Common myeloid progenitor, CD34-positive (primary cell): ENCODE measurements around the gene DUSP22.

Experiments used
- CTCF ChIA-PET: fragments of 350-600 bp; sonication (Branson Sonifier 250); formaldehyde crosslinking; loops from one replicate; lab custom pipeline; 2021; ENCODE audit warnings: antibody characterized with exemption; lab: Charles Lee
- POLR2A ChIA-PET: fragments of 350-600 bp; sonication (Branson Sonifier 250); formaldehyde crosslinking; loops from one replicate; lab custom pipeline; 2021; ENCODE audit warnings: antibody characterized with exemption; lab: Charles Lee
- DNase-seq, 3 donors: peaks; one replicate each; pipeline versions ENCODE4 v3.0.0 to v3.0.0-alpha.2; 2013
- H3K27ac ChIP-seq, 2 experiments: 1 replicate in 1 of 2; 2 replicates in 1 of 2; pipeline ENCODE4 v1.7.0; 2013; ENCODE audit warnings: inconsistent platforms in 2 of 2, low read length in 2 of 2, mild to moderate bottlenecking in 2 of 2, low read depth in 1 of 2, moderate library complexity in 1 of 2; ENCODE audit not compliant: severe bottlenecking in 2 of 2, insufficient read depth in 1 of 2, poor library complexity in 1 of 2
- H3K27me3 ChIP-seq, 5 experiments: replicated peaks in 2 of 5; 1 replicate in 3 of 5; 2 replicates in 2 of 5; pipeline versions ENCODE4 v1.6.1 to v1.7.0; 2013; ENCODE audit warnings: low read length in 4 of 5, mild to moderate bottlenecking in 2 of 5, moderate library complexity in 2 of 5, inconsistent platforms in 1 of 5; ENCODE audit not compliant: insufficient read depth in 5 of 5, control insufficient read depth in 4 of 5
- H3K36me3 ChIP-seq, 4 experiments: 1 replicate in 2 of 4; 2 replicates in 2 of 4; pipeline versions ENCODE4 v1.6.1 to v1.7.0; 2013; ENCODE audit warnings: low read length in 3 of 4, control low read depth in 1 of 4, mild to moderate bottlenecking in 1 of 4; ENCODE audit not compliant: control insufficient read depth in 4 of 4, insufficient read depth in 4 of 4
- H3K4me1 ChIP-seq, 4 experiments: 1 replicate in 3 of 4; 2 replicates in 1 of 4; pipeline versions ENCODE4 v1.6.1 to v1.7.1; 2013; ENCODE audit warnings: low read length in 3 of 4, mild to moderate bottlenecking in 3 of 4, control low read depth in 1 of 4, inconsistent platforms in 1 of 4, moderate library complexity in 1 of 4; ENCODE audit not compliant: control insufficient read depth in 4 of 4, insufficient read depth in 4 of 4; ENCODE audit errors: control extremely low read depth in 1 of 4
- H3K4me3 ChIP-seq, 7 experiments: 1 replicate in 4 of 7; 2 replicates in 3 of 7; pipeline versions ENCODE4 v1.5.1 to v1.7.0; 2013; ENCODE audit warnings: mild to moderate bottlenecking in 7 of 7, low read length in 6 of 7, moderate library complexity in 6 of 7, inconsistent platforms in 2 of 7, low read depth in 2 of 7, control low read depth in 1 of 7; ENCODE audit not compliant: insufficient read depth in 4 of 7, control insufficient read depth in 1 of 7; ENCODE audit errors: extremely low read depth in 1 of 7
- H3K9me3 ChIP-seq, 5 experiments: 1 replicate in 4 of 5; 2 replicates in 1 of 5; pipeline versions ENCODE4 v1.6.1 to v1.7.1; 2013; ENCODE audit warnings: low read length in 4 of 5, mild to moderate bottlenecking in 2 of 5, inconsistent platforms in 1 of 5, low read depth in 1 of 5, moderate library complexity in 1 of 5; ENCODE audit not compliant: control insufficient read depth in 4 of 5, insufficient read depth in 2 of 5; ENCODE audit errors: control extremely low read depth in 1 of 5
- WGBS: methylation state at CpG from one replicate; pipeline ENCODE4 v1.1.5; 2013; ENCODE audit not compliant: insufficient coverage; 5-methylcytosine and 5-hydroxymethylcytosine counted together

The DUSP22 gene

DNA sequence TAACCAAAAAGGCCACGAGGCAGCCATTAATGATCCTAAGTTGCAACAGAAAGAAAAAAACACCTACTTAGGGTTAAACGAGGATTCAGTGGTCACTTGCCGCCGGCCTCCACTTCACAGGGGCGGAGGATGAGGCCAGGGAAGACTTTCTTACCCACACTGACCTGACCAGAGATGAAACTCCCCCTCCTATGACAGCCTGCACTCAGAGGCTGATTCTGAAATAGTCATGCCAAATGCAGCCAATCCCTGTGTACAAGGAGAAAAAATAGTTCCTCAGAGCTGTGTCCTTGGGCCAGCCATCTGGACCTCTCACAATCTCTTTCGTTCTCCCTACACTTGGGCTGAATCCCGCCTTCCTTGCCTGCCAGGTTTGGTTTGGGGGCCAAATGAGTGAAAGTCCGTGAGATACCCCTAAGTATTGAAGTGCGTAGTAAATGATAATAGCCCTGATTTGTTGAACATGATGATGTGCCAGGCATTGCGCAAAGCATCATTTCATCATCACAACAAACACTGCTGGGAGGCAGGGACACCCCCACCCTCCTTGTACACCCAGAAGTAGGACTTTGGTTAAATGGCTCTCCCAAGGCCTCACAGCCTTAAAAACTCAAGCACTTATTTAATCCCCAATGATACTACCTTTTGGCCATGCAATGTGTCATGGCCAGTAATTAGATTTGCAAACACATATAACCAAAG is 96.1 kb downstream of the DUSP22 start:
- peaks cover 0 to 70% (median 41%) of the 10 kb centered on the region in 5 experiments for H3K27me3 ChIP-seq
- H3K9me3 ChIP-seq: no peaks in the 10 kb centered on the region
- WGBS: 91% methylated on average over 8 of the region's 10 CpGs
- no peak overlapping the region for H3K27ac ChIP-seq
- peaks cover 0 to 27% (median 24%) of the 10 kb centered on the region in 4 experiments for H3K4me1 ChIP-seq
- H3K36me3 ChIP-seq: no peaks in the 10 kb centered on the region
- H3K4me3 ChIP-seq: no peak overlapping the region
- CTCF ChIA-PET: no interaction called here
- POLR2A ChIA-PET: interaction anchor here (1.0 kb wide), 1 partner anchor 9 kb away, joined by 3 read pairs; no protein-coding TSS in a partner anchor
- no peak for DNase-seq

DNA sequence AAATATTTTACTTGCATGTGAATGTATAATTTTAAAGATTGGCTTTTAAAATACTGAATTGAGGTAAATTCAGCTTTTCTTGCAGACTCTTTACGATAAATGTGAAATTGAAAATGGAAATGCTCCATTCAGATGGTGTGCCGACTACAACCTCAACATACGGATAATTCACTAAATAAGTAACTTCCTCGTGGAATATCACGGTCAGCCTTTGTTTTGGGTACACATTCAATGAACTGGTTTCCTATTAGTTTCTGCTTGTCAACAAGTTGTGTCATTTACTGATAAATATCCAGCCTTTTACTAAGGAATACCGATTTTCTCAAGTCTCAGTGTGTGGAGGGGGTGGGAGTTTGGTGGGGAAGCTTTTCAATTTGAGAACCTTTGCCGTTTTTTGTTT is 96.9 kb downstream of the DUSP22 start:
- no peaks in the 10 kb centered on the region for H3K9me3 ChIP-seq
- H3K4me1 ChIP-seq: peaks cover 0 to 33% (median 32%) of the 10 kb centered on the region in 4 experiments
- H3K4me3 ChIP-seq: no peak overlapping the region
- CTCF ChIA-PET: no interaction called here
- H3K36me3 ChIP-seq: no peaks in the 10 kb centered on the region
- no peak overlapping the region for H3K27ac ChIP-seq
- no peak for DNase-seq
- 89% methylated on average over 4 of the region's 7 CpGs for whole genome bisulfite sequencing
- POLR2A ChIA-PET: no interaction called here
- peaks cover 0 to 78% (median 46%) of the 10 kb centered on the region in 5 experiments for H3K27me3 ChIP-seq

DNA sequence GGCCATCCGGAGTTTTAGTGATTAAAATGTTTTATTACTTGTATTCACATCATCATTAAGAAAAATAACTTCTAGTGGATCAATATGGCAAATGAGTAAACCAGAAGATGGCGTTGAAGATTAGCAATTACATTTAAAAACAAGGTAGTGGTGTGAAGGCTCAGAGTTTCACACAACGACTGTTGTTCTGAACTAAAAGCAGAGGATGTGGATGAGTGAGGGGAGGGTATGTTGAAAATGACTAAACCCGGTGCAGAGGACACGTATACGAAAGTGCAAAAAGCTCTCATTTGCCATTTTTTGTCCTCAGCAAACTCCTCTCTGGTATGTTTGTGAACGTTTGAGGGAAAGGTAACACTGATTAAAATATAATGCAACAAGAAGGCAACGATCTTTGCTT is 97.3 kb downstream of the DUSP22 start:
- WGBS: 76% methylated on average over 7 of the region's 8 CpGs
- peaks cover 0 to 82% (median 44%) of the 10 kb centered on the region in 5 experiments for H3K27me3 ChIP-seq
- CTCF ChIA-PET: no interaction called here

DNA sequence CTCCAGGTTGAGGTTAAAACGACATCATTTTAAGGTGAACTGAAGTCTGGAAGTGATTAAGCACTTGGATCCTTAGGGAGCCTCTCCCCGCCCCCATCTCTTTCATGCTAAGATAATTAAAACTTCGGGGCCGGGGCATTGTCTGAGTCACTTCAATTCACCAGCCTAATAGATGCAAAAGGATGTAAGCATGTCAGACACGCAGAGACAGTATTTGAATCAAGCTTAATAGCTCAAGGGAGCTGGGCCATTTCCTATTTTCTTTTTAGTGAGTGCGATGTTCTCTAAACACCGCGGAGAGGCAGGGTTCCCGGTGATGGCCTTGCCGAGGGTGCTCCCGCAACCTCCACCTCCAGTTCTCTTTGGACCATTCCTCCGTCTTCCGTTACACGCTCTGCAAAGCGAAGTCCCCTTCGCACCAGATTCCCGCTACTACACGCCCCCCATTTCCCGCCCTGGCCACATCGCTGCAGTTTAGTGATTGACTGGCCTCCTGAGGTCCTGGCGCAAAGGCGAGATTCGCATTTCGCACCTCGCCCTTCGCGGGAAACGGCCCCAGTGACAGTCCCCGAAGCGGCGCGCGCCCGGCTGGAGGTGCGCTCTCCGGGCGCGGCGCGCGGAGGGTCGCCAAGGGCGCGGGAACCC is 98.7 kb downstream of the DUSP22 start:
- no peaks in the 10 kb centered on the region for H3K36me3 ChIP-seq
- CTCF ChIA-PET: interaction anchor here (0.7 to 1.4 kb wide), 4 partner anchors 21 to 203 kb away, joined by 3 read pairs; no protein-coding TSS in a partner anchor
- DNase-seq: peak in 2 of 3 donors; percentile 47 to 53
- H3K4me3 ChIP-seq: peak overlapping the region in 6 of 7 experiments; percentile 36 to 72 (median 52)
- POLR2A ChIA-PET: no interaction called here
- under 1% methylated on average over 34 of the region's 44 CpGs for WGBS
- H3K27me3 ChIP-seq: peaks cover 0 to 93% (median 51%) of the 10 kb centered on the region in 5 experiments
- H3K9me3 ChIP-seq: no peaks in the 10 kb centered on the region
- H3K27ac ChIP-seq: no peak overlapping the region
- peaks cover 0 to 32% (median 30%) of the 10 kb centered on the region in 4 experiments for H3K4me1 ChIP-seq

More for the DNA sequence above, 97.3 kb downstream of the DUSP22 start:
- POLR2A ChIA-PET: no interaction called here
- H3K4me1 ChIP-seq: peaks cover 0 to 32% (median 30%) of the 10 kb centered on the region in 4 experiments
- H3K27ac ChIP-seq: no peak overlapping the region
- DNase-seq: no peak
- H3K4me3 ChIP-seq: no peak overlapping the region
- H3K9me3 ChIP-seq: no peaks in the 10 kb centered on the region
- H3K36me3 ChIP-seq: no peaks in the 10 kb centered on the region

DNA sequence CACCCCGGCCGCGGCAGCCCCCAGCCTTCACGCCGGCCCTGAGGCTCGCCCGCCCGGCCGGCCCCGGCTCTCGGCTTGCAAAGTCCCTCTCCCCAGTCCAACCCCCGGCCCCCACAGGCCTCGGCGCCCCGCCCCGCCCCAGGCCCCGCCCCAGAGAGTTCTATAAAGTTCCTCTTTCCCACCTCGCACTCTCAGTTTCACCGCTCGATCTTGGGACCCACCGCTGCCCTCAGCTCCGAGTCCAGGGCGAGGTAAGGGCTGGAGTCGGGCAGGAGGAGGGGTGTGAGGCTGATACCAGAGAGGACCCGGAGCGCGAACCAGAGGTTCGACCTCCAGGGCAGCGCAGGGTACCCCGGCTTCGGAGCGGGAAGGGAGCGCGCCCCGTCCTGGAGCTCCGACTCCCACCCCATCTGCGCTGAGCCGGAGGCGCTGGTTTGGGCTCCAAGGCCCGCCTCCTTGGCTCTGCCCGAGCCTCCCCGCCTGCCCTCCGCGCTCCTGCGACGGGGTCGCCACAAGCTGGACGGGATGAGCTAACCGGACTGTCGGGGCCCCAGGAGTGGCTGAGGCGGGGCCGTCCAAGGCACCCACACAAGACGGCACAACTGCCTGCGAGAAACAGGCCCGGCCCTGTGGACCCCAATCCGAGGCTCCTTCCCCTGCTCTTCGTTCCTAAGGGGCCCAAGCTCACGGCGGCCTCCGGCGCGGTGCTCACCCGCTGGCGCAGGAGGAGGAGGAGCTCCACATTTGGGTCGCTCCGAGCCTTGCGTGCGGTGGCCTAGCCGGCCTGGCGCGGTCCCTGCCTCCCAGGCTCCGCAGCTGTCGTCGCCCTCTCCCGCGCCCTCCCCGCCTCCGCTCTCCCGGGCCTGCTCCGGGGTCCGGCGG is 99.5 kb downstream of the DUSP22 start, which contains the start of gene IRF4:
Gene IRF4, plus strand, starts transcription at position 194 of the 882 bp plus-strand sequence. CDS start 1,401 bp downstream, outside the sequence.
- ChIA-PET CTCF (interaction anchor here (1.0 to 1.8 kb wide), 5 partner anchors 12 to 204 kb away, joined by 3 to 7 read pairs (median 3); no protein-coding TSS in a partner anchor), POLR2A (no interaction called here)
- Histone ChIP-seq H3K27me3 (peaks cover 0 to 96% (median 49%) of the 10 kb centered on the region in 5 experiments), H3K27ac (no peak within 1 kb of the TSS), H3K9me3 (no peaks in the 10 kb centered on the region), H3K4me1 (peaks cover 0 to 32% (median 30%) of the 10 kb centered on the region in 4 experiments), H3K4me3 (peak within 1 kb of the TSS; percentile 36 to 72 (median 51)), H3K36me3 (no peaks in the 10 kb centered on the region)
- DNase-seq: peak in 2 of 3 donors; percentile 46 to 57
- WGBS: 1% methylated on average over 65 of the region's 82 CpGs

DNA sequence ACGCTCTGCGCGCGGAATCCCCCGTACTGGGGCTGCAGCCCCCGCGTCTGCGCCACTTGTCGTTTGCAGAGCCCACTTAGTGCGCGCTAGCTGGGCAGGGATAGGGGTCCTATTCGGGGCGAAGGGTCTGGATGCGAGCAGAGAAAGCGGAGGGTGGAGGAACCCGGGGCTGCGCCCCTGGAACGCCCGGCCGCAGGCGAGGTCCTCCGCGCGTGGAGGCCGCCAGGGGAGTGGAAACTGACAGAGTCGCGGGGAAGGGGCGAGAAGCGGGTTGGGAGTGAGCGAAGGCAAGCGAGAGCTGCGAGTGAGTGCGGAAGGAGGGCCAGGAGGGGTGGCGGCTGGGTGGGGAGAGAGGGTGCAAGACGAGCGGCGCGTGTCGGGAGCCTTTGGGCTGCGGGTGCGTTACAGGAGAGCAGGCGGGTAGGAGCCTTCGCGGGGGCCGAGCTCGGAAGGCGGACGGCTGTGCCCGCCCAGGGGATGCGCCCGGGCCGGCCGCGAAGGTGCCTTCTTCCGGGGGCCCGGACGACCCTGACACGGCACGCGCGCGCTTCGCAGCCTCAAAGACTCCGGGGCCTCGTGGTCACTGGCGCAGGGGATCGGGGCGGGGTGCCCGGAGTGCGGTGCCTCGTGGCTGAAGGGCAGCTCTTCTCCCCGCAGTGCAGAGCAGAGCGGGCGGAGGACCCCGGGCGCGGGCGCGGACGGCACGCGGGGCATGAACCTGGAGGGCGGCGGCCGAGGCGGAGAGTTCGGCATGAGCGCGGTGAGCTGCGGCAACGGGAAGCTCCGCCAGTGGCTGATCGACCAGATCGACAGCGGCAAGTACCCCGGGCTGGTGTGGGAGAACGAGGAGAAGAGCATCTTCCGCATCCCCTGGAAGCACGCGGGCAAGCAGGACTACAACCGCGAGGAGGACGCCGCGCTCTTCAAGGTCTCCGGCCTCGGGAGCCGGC is 100.4 kb downstream of the DUSP22 start:
- H3K27ac ChIP-seq: no peak overlapping the region
- WGBS: 2% methylated on average over 103 of the region's 108 CpGs
- no peaks in the 10 kb centered on the region for H3K9me3 ChIP-seq
- H3K27me3 ChIP-seq: peaks cover 0 to 96% (median 48%) of the 10 kb centered on the region in 5 experiments
- DNase-seq: peak; percentile 38 to 61 (median 55)
- no peaks in the 10 kb centered on the region for H3K36me3 ChIP-seq
- ChIA-PET CTCF (interaction anchor here (1.1 to 1.8 kb wide), 4 partner anchors 12 to 205 kb away, joined by 3 to 7 read pairs (median 4); no protein-coding TSS in a partner anchor), POLR2A (no interaction called here)
- peak overlapping the region; percentile 1 to 72 (median 52) for H3K4me3 ChIP-seq
- H3K4me1 ChIP-seq: peaks cover 0 to 32% (median 30%) of the 10 kb centered on the region in 4 experiments
